HG02973 (cell line): ENCODE data around the gene EEFSEC.

ENCODE experiments used
- ATAC-seq: cut with Tn5 transposase; IDR thresholded peaks from one replicate; pipeline ENCODE4 v1.9.1; 2021; ENCODE audit warnings: moderate library complexity; ENCODE audit not compliant: unreplicated experiment

Gene EEFSEC

GRCh38 chr3:128455116-128455515 is 301.8 kb downstream of the EEFSEC start:
- ATAC-seq, result no peak

GRCh38 chr3:128455786-128456748 is 302.8 kb downstream of the EEFSEC start:
- no peak for ATAC-seq

- ATAC-seq, result no peak
Measured at GRCh38 chr3:128456776-128457715, 303.8 kb downstream of the EEFSEC start.

- ATAC-seq, result no peak
Measured at GRCh38 chr3:128457937-128458336, 304.7 kb downstream of the EEFSEC start.
